Measurements from ENCODE around the gene ILDR1. TPM values are rescaled to one million over a fixed set of nuclear protein-coding genes. Genes with fewer than 3 reads are reported as not detected.

The ILDR1 gene
- total and polyA plus RNA-seq, 7 experiments from 2014 or later: 0.19 to 0.31 TPM; not detected in 5

DNA sequence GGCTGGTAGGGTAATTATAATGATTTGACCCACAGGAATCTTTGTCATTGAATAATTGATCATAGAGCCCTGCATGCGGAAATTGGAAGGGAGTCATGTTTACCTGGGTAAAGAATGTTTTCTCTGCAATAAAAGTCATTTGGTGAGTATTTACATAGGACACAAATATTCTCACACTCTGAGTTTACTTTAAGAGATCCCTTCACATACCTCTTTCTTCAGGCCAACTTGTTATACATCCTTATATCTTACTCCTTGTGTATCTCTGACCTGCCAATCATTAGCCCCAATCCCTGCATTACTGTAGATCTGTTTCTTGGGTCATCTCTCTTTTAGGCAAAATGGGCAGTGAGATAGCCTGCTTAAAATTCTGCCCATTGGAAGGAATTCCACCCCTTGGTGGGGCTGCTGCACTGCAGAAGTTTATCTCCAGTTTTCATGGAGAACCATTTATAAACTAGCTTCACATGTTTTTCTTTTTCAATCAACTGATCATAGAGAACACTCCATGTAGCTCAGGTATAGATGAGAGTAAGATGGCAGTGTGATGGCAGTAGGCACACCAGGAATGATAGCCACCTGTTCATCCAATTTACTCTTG lies 46.2 kb downstream of the ILDR1 start:
- CTCF ChIA-PET: no interaction called here
- no peak overlapping the region for H3K27ac Mint-ChIP-seq

DNA sequence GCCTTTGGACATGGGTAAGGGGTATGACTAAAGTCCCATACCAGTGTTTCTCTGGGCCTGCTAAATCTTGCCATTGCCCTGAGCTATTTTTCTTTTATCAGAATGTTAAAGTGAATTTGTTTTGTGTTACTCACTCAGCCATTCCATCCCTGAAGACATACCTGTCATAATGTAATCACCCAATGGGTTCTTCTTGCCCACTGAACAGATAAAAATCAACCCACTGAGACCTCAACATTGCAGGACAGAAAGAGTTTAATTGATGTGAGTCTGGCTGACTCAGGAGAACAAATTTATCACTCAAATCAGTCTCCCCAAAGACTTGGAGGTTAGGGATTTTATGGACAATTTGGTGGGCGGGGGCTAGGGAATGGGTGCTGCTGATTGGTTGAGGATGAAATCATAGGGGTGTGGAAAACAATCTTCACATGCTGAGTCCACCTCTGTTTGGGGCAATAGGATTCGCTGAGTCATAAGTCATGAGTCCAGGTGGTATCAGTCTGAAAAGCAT lies 47.4 kb downstream of the ILDR1 start:
- Mint-ChIP-seq H3K36me3 (peaks cover 0 to 17% (median 6%) of the 10 kb centered on the region in 5 donors), H3K9me3 (peaks cover 0 to 27% (median 9%) of the 10 kb centered on the region in 11 donors), H3K27me3 (peaks cover 0 to 17% (median 0%) of the 10 kb centered on the region in 5 donors), H3K27ac (no peak overlapping the region), H3K4me3 (no peak overlapping the region), H3K4me1 (peaks cover 0 to 17% (median 0%) of the 10 kb centered on the region in 7 donors)
- ChIA-PET CTCF (no interaction called here), POLR2A (no interaction called here)
- H3K4me1 ChIP-seq (ENCODE audit: control insufficient read depth in 2 of 2, insufficient read depth in 2 of 2, low read length in 2 of 2): no peaks in the 10 kb centered on the region
- no peak for DNase-seq
- H3K27me3 ChIP-seq (ENCODE audit: control insufficient read depth in 2 of 2, insufficient read depth in 2 of 2, low read length in 2 of 2): no peaks in the 10 kb centered on the region
- intact Hi-C loops (cut with micrococcal nuclease): no loop called here
- no peaks in the 10 kb centered on the region for H3K36me3 ChIP-seq (ENCODE audit: control insufficient read depth in 2 of 3, insufficient read depth in 3 of 3, low read length in 3 of 3)
- no peaks in the 10 kb centered on the region for H3K9me3 ChIP-seq (ENCODE audit: control insufficient read depth in 2 of 3, low read length in 3 of 3)
- H3K27ac ChIP-seq (ENCODE audit: low read depth, low read length): no peak overlapping the region
- no peak overlapping the region for H3K4me3 ChIP-seq (ENCODE audit: low read length)
- no peak for ATAC-seq

More for the DNA sequence above, 46.2 kb downstream of the ILDR1 start:
- POLR2A ChIA-PET: no interaction called here
- Histone ChIP-seq H3K9me3 (ENCODE audit: control insufficient read depth in 2 of 3, low read length in 3 of 3) (no peaks in the 10 kb centered on the region), H3K4me3 (ENCODE audit: low read length) (no peak overlapping the region), H3K4me1 (ENCODE audit: control insufficient read depth in 2 of 2, insufficient read depth in 2 of 2, low read length in 2 of 2) (no peaks in the 10 kb centered on the region), H3K27ac (ENCODE audit: low read depth, low read length) (no peak overlapping the region), H3K27me3 (ENCODE audit: control insufficient read depth in 2 of 2, insufficient read depth in 2 of 2, low read length in 2 of 2) (no peaks in the 10 kb centered on the region), H3K36me3 (ENCODE audit: control insufficient read depth in 2 of 3, insufficient read depth in 3 of 3, low read length in 3 of 3) (no peaks in the 10 kb centered on the region)
- intact Hi-C loops (cut with micrococcal nuclease): no loop called here
- Mint-ChIP-seq H3K4me1 (peaks cover 0 to 15% (median 0%) of the 10 kb centered on the region in 7 donors), H3K4me3 (no peak overlapping the region), H3K36me3 (peaks cover 0 to 14% (median 6%) of the 10 kb centered on the region in 5 donors), H3K9me3 (peaks cover 0 to 28% (median 9%) of the 10 kb centered on the region in 11 donors), H3K27me3 (peaks cover 0 to 17% (median 0%) of the 10 kb centered on the region in 5 donors)
- no peak for ATAC-seq
- no peak for DNase-seq

DNA sequence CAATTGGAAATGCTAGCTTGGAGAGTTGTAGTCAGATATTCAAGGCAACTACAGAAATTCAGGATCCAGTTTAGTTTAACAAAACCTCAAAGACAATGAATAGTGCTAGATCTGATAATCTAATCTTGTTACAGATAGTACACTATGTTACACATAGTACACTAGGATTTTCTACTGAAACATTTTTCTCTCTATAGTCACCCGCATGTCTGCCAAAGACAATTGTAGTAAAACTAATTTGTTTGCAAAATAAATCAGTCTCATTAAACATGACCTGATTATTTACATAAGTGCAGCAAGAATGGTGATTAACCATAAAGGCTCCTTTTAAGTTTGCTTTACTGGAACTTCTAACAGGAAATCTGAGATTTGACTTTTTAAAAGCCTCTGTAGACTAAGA lies 52.0 kb downstream of the ILDR1 start:
- CTCF ChIA-PET: no interaction called here
- no peak overlapping the region for H3K4me3 Mint-ChIP-seq

DNA sequence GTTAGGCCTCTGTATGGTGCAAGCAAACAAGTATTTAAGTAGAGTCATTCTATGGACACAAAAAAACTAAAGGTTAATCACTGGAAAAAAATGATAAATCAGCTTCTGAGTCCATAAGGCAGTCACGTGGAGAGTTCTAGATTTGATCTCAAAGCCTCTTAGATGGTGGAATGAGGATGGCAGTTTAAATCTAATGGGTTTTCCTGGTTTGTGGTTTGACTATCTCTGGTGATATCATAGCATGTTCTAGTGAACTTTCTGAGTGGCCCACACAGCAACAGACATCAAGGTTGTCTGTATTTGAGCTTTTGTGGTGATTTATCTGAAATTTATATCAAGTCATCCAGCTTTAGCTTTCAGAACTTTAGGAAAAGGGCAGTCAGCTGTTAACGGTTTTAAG lies 52.4 kb downstream of the ILDR1 start:
- intact Hi-C loops (cut with micrococcal nuclease): no loop called here
- Mint-ChIP-seq H3K4me3 (no peak overlapping the region), H3K4me1 (peaks cover 0 to 13% (median 0%) of the 10 kb centered on the region in 7 donors), H3K27ac (no peak overlapping the region), H3K27me3 (peaks cover 0 to 14% (median 0%) of the 10 kb centered on the region in 5 donors), H3K36me3 (peaks cover 0 to 14% (median 0%) of the 10 kb centered on the region in 5 donors), H3K9me3 (peaks cover 0 to 13% (median 2%) of the 10 kb centered on the region in 11 donors)
- CTCF ChIA-PET: no interaction called here
- ATAC-seq: no peak
- Histone ChIP-seq H3K36me3 (ENCODE audit: control insufficient read depth in 2 of 3, insufficient read depth in 3 of 3, low read length in 3 of 3) (no peaks in the 10 kb centered on the region), H3K27ac (ENCODE audit: low read depth, low read length) (no peak overlapping the region), H3K4me1 (ENCODE audit: control insufficient read depth in 2 of 2, insufficient read depth in 2 of 2, low read length in 2 of 2) (no peaks in the 10 kb centered on the region), H3K27me3 (ENCODE audit: control insufficient read depth in 2 of 2, insufficient read depth in 2 of 2, low read length in 2 of 2) (no peaks in the 10 kb centered on the region), H3K4me3 (ENCODE audit: low read length) (no peak overlapping the region), H3K9me3 (ENCODE audit: control insufficient read depth in 2 of 3, low read length in 3 of 3) (no peaks in the 10 kb centered on the region)
- DNase-seq: no peak
- POLR2A ChIA-PET: no interaction called here

More for the DNA sequence above, 52.0 kb downstream of the ILDR1 start:
- no peak overlapping the region for H3K27ac Mint-ChIP-seq
- DNase-seq: no peak
- H3K27me3 ChIP-seq (ENCODE audit: control insufficient read depth in 2 of 2, insufficient read depth in 2 of 2, low read length in 2 of 2): no peaks in the 10 kb centered on the region
- intact Hi-C loops (cut with micrococcal nuclease): no loop called here
- no peaks in the 10 kb centered on the region for H3K9me3 ChIP-seq (ENCODE audit: control insufficient read depth in 2 of 3, low read length in 3 of 3)
- no peaks in the 10 kb centered on the region for H3K36me3 ChIP-seq (ENCODE audit: control insufficient read depth in 2 of 3, insufficient read depth in 3 of 3, low read length in 3 of 3)
- H3K27me3 Mint-ChIP-seq: peaks cover 0 to 14% (median 0%) of the 10 kb centered on the region in 5 donors
- no peaks in the 10 kb centered on the region for H3K4me1 ChIP-seq (ENCODE audit: control insufficient read depth in 2 of 2, insufficient read depth in 2 of 2, low read length in 2 of 2)
- peaks cover 0 to 17% (median 0%) of the 10 kb centered on the region in 5 donors for H3K36me3 Mint-ChIP-seq
- H3K9me3 Mint-ChIP-seq: peaks cover 0 to 17% (median 2%) of the 10 kb centered on the region in 11 donors
- no peak overlapping the region for H3K27ac ChIP-seq (ENCODE audit: low read depth, low read length)
- H3K4me1 Mint-ChIP-seq: peaks cover 0 to 13% (median 0%) of the 10 kb centered on the region in 7 donors
- ATAC-seq: no peak
- POLR2A ChIA-PET: no interaction called here
- no peak overlapping the region for H3K4me3 ChIP-seq (ENCODE audit: low read length)

DNA sequence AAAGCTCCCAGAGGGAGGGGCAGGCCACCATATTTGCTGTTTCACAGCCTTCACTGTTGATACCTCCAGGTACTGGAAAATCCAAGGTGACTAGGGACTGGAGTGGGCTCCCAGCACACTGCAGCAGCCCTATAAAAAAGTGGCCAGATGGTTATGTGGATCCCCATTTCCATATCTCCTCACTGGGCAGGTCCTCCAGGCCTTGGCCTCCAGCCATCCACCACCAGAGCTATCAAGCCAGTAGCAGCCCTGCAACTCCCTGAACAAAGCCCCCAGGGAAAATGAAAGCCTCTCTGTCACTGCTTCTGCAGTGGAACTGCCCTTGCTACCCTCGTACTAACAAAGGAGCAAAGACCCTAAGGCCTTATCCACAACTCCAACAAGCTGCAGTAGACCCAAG lies 58.4 kb downstream of the ILDR1 start:
- CTCF ChIA-PET: no interaction called here
- H3K9me3 Mint-ChIP-seq: peaks cover 0 to 49% (median 4%) of the 10 kb centered on the region in 11 donors
- no peaks in the 10 kb centered on the region for H3K27me3 ChIP-seq (ENCODE audit: control insufficient read depth in 2 of 2, insufficient read depth in 2 of 2, low read length in 2 of 2)
- H3K9me3 ChIP-seq (ENCODE audit: control insufficient read depth in 2 of 3, low read length in 3 of 3): peaks cover 0 to 4% (median 0%) of the 10 kb centered on the region in 3 experiments
- no peaks in the 10 kb centered on the region for H3K4me1 ChIP-seq (ENCODE audit: control insufficient read depth in 2 of 2, insufficient read depth in 2 of 2, low read length in 2 of 2)
- no peak overlapping the region for H3K27ac Mint-ChIP-seq
- no peak overlapping the region for H3K4me3 ChIP-seq (ENCODE audit: low read length)
- DNase-seq (no peak), ATAC-seq (no peak)
- no peak overlapping the region for H3K27ac ChIP-seq (ENCODE audit: low read depth, low read length)
- POLR2A ChIA-PET: no interaction called here
- H3K4me3 Mint-ChIP-seq: no peak overlapping the region
- peaks cover 0 to 14% (median 7%) of the 10 kb centered on the region in 5 donors for H3K27me3 Mint-ChIP-seq
- peaks cover 0 to 8% (median 6%) of the 10 kb centered on the region in 5 donors for H3K36me3 Mint-ChIP-seq
- H3K36me3 ChIP-seq (ENCODE audit: control insufficient read depth in 2 of 3, insufficient read depth in 3 of 3, low read length in 3 of 3): no peaks in the 10 kb centered on the region
- intact Hi-C loops (cut with micrococcal nuclease): no loop called here
- H3K4me1 Mint-ChIP-seq: no peaks in the 10 kb centered on the region

DNA sequence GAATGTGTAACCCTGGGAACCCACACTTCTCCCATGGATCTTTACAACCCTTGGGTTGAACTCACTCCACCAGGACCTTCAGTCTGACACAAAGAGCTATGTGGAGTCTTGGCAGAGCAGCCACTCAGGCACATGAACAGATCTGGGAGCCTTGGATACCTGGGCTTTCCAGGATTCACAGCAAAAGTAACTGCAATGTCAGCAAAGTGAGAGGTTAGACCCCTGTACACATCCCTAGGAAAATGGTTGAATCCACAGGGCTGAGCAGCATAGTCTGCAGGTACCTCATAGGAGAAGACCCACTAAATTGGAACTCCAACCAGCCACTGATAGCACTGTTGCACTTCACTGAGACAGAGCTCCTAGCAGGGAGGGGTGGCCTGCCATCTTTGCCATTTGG lies 59.6 kb downstream of the ILDR1 start:
- CTCF ChIA-PET: no interaction called here
- ATAC-seq: no peak
- H3K9me3 ChIP-seq (ENCODE audit: control insufficient read depth in 2 of 3, low read length in 3 of 3): peaks cover 0 to 4% (median 0%) of the 10 kb centered on the region in 3 experiments
- H3K36me3 ChIP-seq (ENCODE audit: control insufficient read depth in 2 of 3, insufficient read depth in 3 of 3, low read length in 3 of 3): no peaks in the 10 kb centered on the region
- peaks cover 0 to 11% (median 9%) of the 10 kb centered on the region in 5 donors for H3K36me3 Mint-ChIP-seq
- H3K4me3 ChIP-seq (ENCODE audit: low read length): no peak overlapping the region
- DNase-seq: no peak
- POLR2A ChIA-PET: no interaction called here
- no peaks in the 10 kb centered on the region for H3K4me1 Mint-ChIP-seq
- H3K27me3 Mint-ChIP-seq: peaks cover 0 to 12% (median 7%) of the 10 kb centered on the region in 5 donors
- no peak overlapping the region for H3K27ac Mint-ChIP-seq
- no peaks in the 10 kb centered on the region for H3K4me1 ChIP-seq (ENCODE audit: control insufficient read depth in 2 of 2, insufficient read depth in 2 of 2, low read length in 2 of 2)
- no peak overlapping the region for H3K27ac ChIP-seq (ENCODE audit: low read depth, low read length)
- intact Hi-C loops (cut with micrococcal nuclease): no loop called here
- H3K9me3 Mint-ChIP-seq: peaks cover 0 to 55% (median 5%) of the 10 kb centered on the region in 11 donors
- no peak overlapping the region for H3K4me3 Mint-ChIP-seq
- H3K27me3 ChIP-seq (ENCODE audit: control insufficient read depth in 2 of 2, insufficient read depth in 2 of 2, low read length in 2 of 2): no peaks in the 10 kb centered on the region

DNA sequence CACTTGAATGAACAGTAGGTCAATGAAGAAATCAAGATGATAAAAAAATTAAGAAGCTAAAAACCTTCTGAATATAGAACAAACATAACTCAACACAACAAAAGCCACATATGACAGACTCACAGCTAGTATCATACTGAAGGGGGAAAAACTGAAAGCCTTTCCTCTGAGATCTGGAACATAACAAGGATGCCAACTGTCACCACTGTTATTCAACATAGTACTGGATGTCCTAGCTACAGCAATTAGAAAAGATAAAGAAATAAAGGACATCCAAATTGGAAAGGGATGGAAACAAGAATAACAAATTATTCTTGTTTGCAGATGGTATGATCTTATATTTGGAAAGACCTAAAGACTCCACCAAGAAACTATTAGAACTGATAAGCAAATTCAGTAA lies 60.8 kb downstream of the ILDR1 start:
- no peak overlapping the region for H3K27ac ChIP-seq (ENCODE audit: low read depth, low read length)
- no peaks in the 10 kb centered on the region for H3K4me1 ChIP-seq (ENCODE audit: control insufficient read depth in 2 of 2, insufficient read depth in 2 of 2, low read length in 2 of 2)
- H3K4me1 Mint-ChIP-seq: no peaks in the 10 kb centered on the region
- peaks cover 0 to 12% (median 3%) of the 10 kb centered on the region in 5 donors for H3K27me3 Mint-ChIP-seq
- intact Hi-C loops (cut with micrococcal nuclease): no loop called here
- H3K4me3 Mint-ChIP-seq: no peak overlapping the region
- H3K4me3 ChIP-seq (ENCODE audit: low read length): no peak overlapping the region
- H3K9me3 ChIP-seq (ENCODE audit: control insufficient read depth in 2 of 3, low read length in 3 of 3): peaks cover 0 to 4% (median 0%) of the 10 kb centered on the region in 3 experiments
- H3K36me3 ChIP-seq (ENCODE audit: control insufficient read depth in 2 of 3, insufficient read depth in 3 of 3, low read length in 3 of 3): no peaks in the 10 kb centered on the region
- no peak for DNase-seq
- no peaks in the 10 kb centered on the region for H3K27me3 ChIP-seq (ENCODE audit: control insufficient read depth in 2 of 2, insufficient read depth in 2 of 2, low read length in 2 of 2)
- CTCF ChIA-PET: no interaction called here
- peaks cover 0 to 62% (median 5%) of the 10 kb centered on the region in 11 donors for H3K9me3 Mint-ChIP-seq
- H3K27ac Mint-ChIP-seq: no peak overlapping the region
- no peak for ATAC-seq
- POLR2A ChIA-PET: no interaction called here
- peaks cover under 1 to 17% (median 9%) of the 10 kb centered on the region in 5 donors for H3K36me3 Mint-ChIP-seq

Measured in naive thymus-derived CD4-positive, alpha-beta T cell (primary cell).